A549 (cell line): ENCODE data around the gene SETD7. TPM values are rescaled to one million over a fixed set of nuclear protein-coding genes. Genes with fewer than 3 reads are reported as not detected.

ENCODE experiments used
- ATAC-seq, 2 experiments: fragments of 200-7000 bp in 1 of 2; fragments of >200 bp in 1 of 2; cut with Nextera tagmentation in 1 of 2; cut with Tn5 transposase in 1 of 2; 3 replicates each; pipeline versions ENCODE4 v1.8.0 to v1.9.1; 2018 to 2020; ENCODE audit warnings: mild to moderate bottlenecking in 1 of 2, moderate library complexity in 1 of 2
- CTCF ChIA-PET: fragments of 300-600 bp; sonication (Branson Sonifier 250); formaldehyde crosslinking; extraction: SDS; loops from one replicate; lab custom pipeline; 2021; ENCODE audit warnings: antibody characterized with exemption, inconsistent platforms; lab: Yijun Ruan, JAX
- POLR2A ChIA-PET: fragments of 350-600 bp; formaldehyde crosslinking; extraction: SDS; loops from one replicate; lab custom pipeline; 2021; ENCODE audit warnings: antibody characterized with exemption, inconsistent platforms; lab: Yijun Ruan, JAX
- DNase-seq, 2 experiments: peaks; one replicate each; pipeline versions ENCODE4 v3.0.0 to v3.0.0-alpha.2; 2011 to 2016; ENCODE audit warnings: low read depth in 1 of 2, low spot score in 1 of 2
- FAIRE-seq: peaks from 2 replicates; lab custom pipeline; 2011; peaks lifted over from hg19 to GRCh38; lab: Jason Lieb, UNC
- H3K27ac ChIP-seq, 2 experiments: fragments of >200 bp; sonication (Bioruptor Twin); formaldehyde crosslinking; 3 replicates each; pipeline ENCODE4 v1.5.1; 2016 to 2017
- H3K4me1 ChIP-seq: fragments of >200 bp; sonication (Bioruptor Twin); formaldehyde crosslinking; 3 replicates; pipeline ENCODE4 v1.6.1; 2016
- H3K4me2 ChIP-seq: fragments of >200 bp; sonication (Bioruptor Twin); formaldehyde crosslinking; 3 replicates; pipeline ENCODE4 v1.6.1; 2016
- H3K4me3 ChIP-seq: fragments of >200 bp; sonication (Bioruptor Twin); formaldehyde crosslinking; 3 replicates; pipeline ENCODE4 v1.5.1; 2016
- H3K9me3 ChIP-seq: fragments of >200 bp; sonication (Bioruptor Twin); formaldehyde crosslinking; 3 replicates; pipeline ENCODE4 v1.6.1; 2016
- BHLHE40 ChIP-seq: IDR thresholded peaks from 2 replicates; pipeline ENCODE4 v1.6.1; 2012; ENCODE audit warnings: low read depth, low read length, inconsistent platforms
- CHD2 ChIP-seq: fragments of 150-350 bp; IDR thresholded peaks from 2 replicates; pipeline ENCODE4 v1.6.1; 2014; ENCODE audit warnings: low read length; ENCODE audit not compliant: partially characterized antibody
- EHF ChIP-seq: fragments of 250-450 bp; sonication (Bioruptor Pico); IDR thresholded peaks from 2 replicates; pipeline ENCODE4 v1.5.0; 2020; ENCODE audit warnings: mild to moderate bottlenecking
- EHMT2 ChIP-seq: fragments of 200-600 bp; sonication (generic); IDR thresholded peaks from 2 replicates; pipeline ENCODE4 v1.6.1; 2016; ENCODE audit warnings: antibody characterized with exemption, low read depth, mild to moderate bottlenecking, moderate library complexity
- ESRRA ChIP-seq: fragments of 150-350 bp; IDR thresholded peaks from 2 replicates; pipeline ENCODE4 v1.6.1; 2014; ENCODE audit warnings: mild to moderate bottlenecking, low read length, borderline replicate concordance
- FOXS1 ChIP-seq: fragments of 250-450 bp; sonication (Bioruptor Pico); IDR thresholded peaks from 2 replicates; pipeline ENCODE4 v1.5.0; 2020; ENCODE audit warnings: mild to moderate bottlenecking, moderate library complexity
- HOXA7 ChIP-seq: fragments of 250-450 bp; sonication (Bioruptor Pico); IDR thresholded peaks from 2 replicates; pipeline ENCODE4 v1.5.0; 2020; ENCODE audit warnings: mild to moderate bottlenecking, moderate library complexity
- HOXB13 ChIP-seq: fragments of 250-450 bp; sonication (Bioruptor Pico); IDR thresholded peaks from 2 replicates; pipeline ENCODE4 v1.5.0; 2020; ENCODE audit warnings: low read depth, mild to moderate bottlenecking, moderate library complexity
- MAFK ChIP-seq: fragments of 450-650 bp; IDR thresholded peaks from 2 replicates; pipeline ENCODE4 v1.6.1; 2014; ENCODE audit not compliant: partially characterized antibody
- MAZ ChIP-seq: fragments of 150-350 bp; IDR thresholded peaks from 2 replicates; pipeline ENCODE4 v1.6.1; 2014; ENCODE audit warnings: antibody characterized with exemption, low read depth, low read length, borderline replicate concordance
- RAD21 ChIP-seq, 2 experiments: fragments of >200 bp in 1 of 2; sonication (Bioruptor Twin) in 1 of 2; formaldehyde crosslinking in 1 of 2; IDR thresholded peaks in 1 of 2; conservative IDR thresholded peaks in 1 of 2; 2 replicates in 1 of 2; 3 replicates in 1 of 2; pipeline ENCODE4 v1.6.1; 2012 to 2018; ENCODE audit warnings: inconsistent platforms in 1 of 2
- RARB ChIP-seq: fragments of 250-450 bp; sonication (Bioruptor Pico); IDR thresholded peaks from 2 replicates; pipeline ENCODE4 v1.8.0; 2021; ENCODE audit warnings: mild to moderate bottlenecking, moderate library complexity
- RCOR1 ChIP-seq: fragments of 150-350 bp; IDR thresholded peaks from 2 replicates; pipeline ENCODE4 v1.6.1; 2014; ENCODE audit warnings: antibody characterized with exemption, low read length, low read depth
- TFCP2L1 ChIP-seq: fragments of 250-450 bp; sonication (Bioruptor Pico); IDR thresholded peaks from 2 replicates; pipeline ENCODE4 v1.5.0; 2021; ENCODE audit warnings: mild to moderate bottlenecking
- ZC3H11A ChIP-seq: fragments of 450-650 bp; IDR thresholded peaks from 2 replicates; pipeline ENCODE4 v1.6.1; 2014; ENCODE audit warnings: antibody characterized with exemption, mild to moderate bottlenecking
- ZSCAN20 ChIP-seq: fragments of 250-450 bp; sonication (Bioruptor Pico); IDR thresholded peaks from 2 replicates; pipeline ENCODE4 v1.8.0; 2022; ENCODE audit warnings: mild to moderate bottlenecking, moderate library complexity
- WGBS: methylation state at CpG from one replicate; pipeline ENCODE4 v1.1.6; 2017; ENCODE audit errors: missing lambda C conversion rate; 5-methylcytosine and 5-hydroxymethylcytosine counted together
- polyA plus RNA-seq, 4 experiments: library from polyadenylated mRNA; depleted of rRNA in 3 of 4; stranded (reverse); fragments of >200 nt; fragmentation: RNase III in 1 of 4; extraction: RNeasy Plus Mini Kit Qiagen cat#74134 plus additional on column Dnase treatment in 1 of 4; gene quantifications; 2 replicates in 3 of 4; 3 replicates in 1 of 4; pipeline ENCODE4 v1.2.3, GENCODE V29; 2011 to 2017
- TF ChIP-seq, protein P1 (sequence below): fragments of 450-650 bp; IDR thresholded peaks from 2 replicates; pipeline ENCODE4 v1.6.1; 2014; ENCODE audit warnings: antibody characterized with exemption
- TF ChIP-seq, protein P2 (sequence below): fragments of 250-450 bp; sonication (Bioruptor Pico); IDR thresholded peaks from 2 replicates; pipeline ENCODE4 v1.5.0; 2021; ENCODE audit warnings: mild to moderate bottlenecking, moderate library complexity, borderline replicate concordance
- TF ChIP-seq, protein P3 (sequence below): fragments of 200-600 bp; sonication (generic); IDR thresholded peaks from 2 replicates; pipeline ENCODE4 v1.6.1; 2016; ENCODE audit warnings: antibody characterized with exemption, mild to moderate bottlenecking, moderate library complexity
- TF ChIP-seq, protein P4 (sequence below): fragments of >200 bp; sonication (Bioruptor Twin); formaldehyde crosslinking; IDR thresholded peaks from 2 replicates; pipeline ENCODE4 v1.6.1; 2016
- TF ChIP-seq, protein P5 (sequence below): IDR thresholded peaks from 2 replicates; pipeline ENCODE4 v1.6.1; 2012

Gene SETD7
- polyA plus RNA-seq, 2 of the 4 experiments (the other 2 are of a cell fraction): 30.6 to 39.1 TPM

DNA sequence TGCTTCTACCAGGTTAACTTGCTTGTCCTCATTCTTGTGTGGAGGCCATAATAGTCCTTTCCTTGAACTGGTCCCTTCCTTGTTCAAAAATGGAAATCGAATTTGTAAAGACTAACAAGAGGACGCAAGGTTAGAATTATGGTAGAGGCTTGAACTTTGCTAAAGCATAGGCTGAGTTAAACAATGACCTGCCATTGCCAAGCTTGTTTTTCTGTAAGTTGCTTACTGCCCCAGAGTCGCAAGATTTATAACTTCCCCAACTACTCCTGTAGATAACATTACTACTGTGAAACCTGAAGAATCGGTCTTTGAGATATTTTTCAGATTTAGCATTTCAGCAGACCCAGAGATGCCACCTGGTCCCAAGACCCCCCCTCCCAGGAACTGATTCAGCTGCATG, 56.8 kb downstream of the SETD7 start:
- 90% methylated on average over 4 of the region's 4 CpGs for WGBS
- H3K4me3 ChIP-seq: no peak overlapping the region
- no peak for ATAC-seq
- POLR2A ChIA-PET: no interaction called here
- no peak for DNase-seq
- no peak overlapping the region for H3K27ac ChIP-seq
- H3K9me3 ChIP-seq: no peaks in the 10 kb centered on the region
- no peaks in the 10 kb centered on the region for H3K4me1 ChIP-seq
- FAIRE-seq: no peak
- CTCF ChIA-PET: interaction anchor here (1.9 to 3.3 kb wide), 2 partner anchors 134 to 158 kb away, joined by 6 to 18 read pairs; no protein-coding TSS in a partner anchor
- no peak overlapping the region for H3K4me2 ChIP-seq
- TF ChIP-seq EHF: no peak
- TF ChIP-seq, protein P1, sequence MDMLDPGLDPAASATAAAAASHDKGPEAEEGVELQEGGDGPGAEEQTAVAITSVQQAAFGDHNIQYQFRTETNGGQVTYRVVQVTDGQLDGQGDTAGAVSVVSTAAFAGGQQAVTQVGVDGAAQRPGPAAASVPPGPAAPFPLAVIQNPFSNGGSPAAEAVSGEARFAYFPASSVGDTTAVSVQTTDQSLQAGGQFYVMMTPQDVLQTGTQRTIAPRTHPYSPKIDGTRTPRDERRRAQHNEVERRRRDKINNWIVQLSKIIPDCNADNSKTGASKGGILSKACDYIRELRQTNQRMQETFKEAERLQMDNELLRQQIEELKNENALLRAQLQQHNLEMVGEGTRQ: no peak
- TF ChIP-seq, all 56 proteins: peak for 0

DNA sequence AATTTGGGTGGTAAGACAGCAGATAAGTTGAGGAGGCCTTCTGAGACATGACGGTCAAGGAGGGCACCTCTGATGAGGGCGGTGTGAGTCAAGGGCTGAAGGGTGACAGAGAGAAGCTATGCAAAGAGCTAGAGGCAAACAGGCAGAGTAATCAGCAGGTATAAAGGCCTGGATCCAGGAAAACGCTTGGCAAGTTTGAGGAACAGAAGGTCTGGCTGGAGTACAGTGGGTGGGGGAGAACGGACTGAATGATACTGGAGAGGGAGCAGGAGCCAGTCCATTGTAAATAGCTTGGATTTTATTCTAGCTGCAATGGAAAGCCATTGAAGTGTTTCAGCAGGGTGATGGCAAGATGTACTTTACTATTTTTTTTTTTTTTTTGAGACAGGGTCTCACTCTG, 62.8 kb downstream of the SETD7 start:
- Histone ChIP-seq H3K27ac (no peak overlapping the region), H3K4me2 (no peak overlapping the region), H3K4me1 (no peaks in the 10 kb centered on the region), H3K4me3 (no peak overlapping the region), H3K9me3 (peaks cover 3% of the 10 kb centered on the region; the same call in 1 of the 3 replicates)
- DNase-seq (no peak), ATAC-seq (no peak), FAIRE-seq (no peak)
- ChIA-PET POLR2A (no interaction called here), CTCF (interaction anchor here (0.6 kb wide), 2 partner anchors 454 to 1204 kb away, joined by 4 read pairs; no protein-coding TSS in a partner anchor)
- TF ChIP-seq FOXS1 (CRISPR knock-in tag): no peak
- WGBS: 86% methylated on average over 4 of the region's 4 CpGs

DNA sequence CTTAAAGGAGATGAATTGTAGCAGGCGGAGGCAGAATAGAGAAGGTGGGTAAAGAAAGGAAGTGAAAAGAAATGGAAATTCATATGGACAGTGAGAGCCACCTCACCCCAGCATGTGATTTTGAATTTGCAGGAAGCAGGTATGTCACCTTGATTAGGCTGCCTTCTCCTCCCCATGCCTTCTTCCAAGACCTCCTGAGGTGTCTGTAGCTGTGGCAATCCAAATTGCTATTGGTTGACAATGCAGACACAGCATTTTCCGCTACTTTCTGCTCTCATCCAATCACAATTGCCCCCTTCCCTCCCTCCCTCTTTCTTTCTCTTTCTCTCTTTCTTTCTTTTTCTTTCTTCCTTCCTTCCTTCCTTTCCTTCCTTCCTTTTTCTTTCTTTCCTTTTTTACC, 63.6 kb downstream of the SETD7 start:
- Histone ChIP-seq H3K4me3 (no peak overlapping the region), H3K4me1 (no peaks in the 10 kb centered on the region), H3K4me2 (no peak overlapping the region)
- ChIA-PET CTCF (no interaction called here), POLR2A (no interaction called here)
- FAIRE-seq (no peak), DNase-seq (no peak)
- 92% methylated on average over 2 of the region's 2 CpGs for WGBS
- TF ChIP-seq HOXB13 (CRISPR knock-in tag) (no peak), MAFK (peak; percentile 1)
- TF ChIP-seq, all 56 proteins: peak for 1
- ATAC-seq: no peak
- Histone ChIP-seq H3K9me3 (peaks cover 3% of the 10 kb centered on the region; the same call in 1 of the 3 replicates), H3K27ac (no peak overlapping the region)

DNA sequence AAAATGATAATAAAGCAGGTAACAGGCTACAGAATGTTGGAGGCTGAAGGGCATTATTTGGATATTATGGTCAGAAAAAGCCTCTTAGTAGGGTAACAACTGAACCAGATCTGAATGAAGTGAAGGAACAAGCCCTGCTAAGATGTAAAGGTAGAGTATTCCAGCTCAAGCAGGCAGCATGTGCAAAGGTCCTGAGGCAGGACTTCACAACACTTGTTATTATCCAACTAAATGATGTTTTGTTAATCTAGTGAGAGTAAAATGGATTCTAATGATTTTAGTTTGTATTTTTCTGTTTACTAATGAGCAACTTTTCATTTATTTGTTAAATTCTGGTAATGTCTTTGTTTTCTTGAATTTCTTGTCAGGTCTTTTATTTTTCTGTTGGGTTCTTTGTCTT, 66.4 kb downstream of the SETD7 start:
- H3K27ac ChIP-seq: no peak overlapping the region
- H3K4me1 ChIP-seq: no peaks in the 10 kb centered on the region
- ChIA-PET CTCF (interaction anchor here (1.6 kb wide), 1 partner anchor 41 kb away, joined by 4 read pairs; no protein-coding TSS in a partner anchor), POLR2A (no interaction called here)
- no peak for DNase-seq
- H3K4me2 ChIP-seq: no peak overlapping the region
- ATAC-seq: no peak
- peaks cover 3% of the 10 kb centered on the region; the same call in 1 of the 3 replicates for H3K9me3 ChIP-seq
- no peak for FAIRE-seq
- H3K4me3 ChIP-seq: no peak overlapping the region
- TF ChIP-seq, protein P1: no peak
- TF ChIP-seq ZSCAN20 (CRISPR knock-in tag) (no peak), ZC3H11A (no peak), HOXA7 (CRISPR knock-in tag) (no peak), ESRRA (no peak), BHLHE40 (no peak), MAZ (no peak), TFCP2L1 (CRISPR knock-in tag) (no peak), RAD21 (conservative IDR thresholded peaks at IDR 0.05 in 1 of 2, IDR thresholded peaks at IDR 0.05 in 1 of 2) (no peak), CHD2 (no peak), RCOR1 (no peak), MAFK (no peak), EHMT2 (no peak), RARB (CRISPR knock-in tag) (no peak)
- TF ChIP-seq, protein P2, sequence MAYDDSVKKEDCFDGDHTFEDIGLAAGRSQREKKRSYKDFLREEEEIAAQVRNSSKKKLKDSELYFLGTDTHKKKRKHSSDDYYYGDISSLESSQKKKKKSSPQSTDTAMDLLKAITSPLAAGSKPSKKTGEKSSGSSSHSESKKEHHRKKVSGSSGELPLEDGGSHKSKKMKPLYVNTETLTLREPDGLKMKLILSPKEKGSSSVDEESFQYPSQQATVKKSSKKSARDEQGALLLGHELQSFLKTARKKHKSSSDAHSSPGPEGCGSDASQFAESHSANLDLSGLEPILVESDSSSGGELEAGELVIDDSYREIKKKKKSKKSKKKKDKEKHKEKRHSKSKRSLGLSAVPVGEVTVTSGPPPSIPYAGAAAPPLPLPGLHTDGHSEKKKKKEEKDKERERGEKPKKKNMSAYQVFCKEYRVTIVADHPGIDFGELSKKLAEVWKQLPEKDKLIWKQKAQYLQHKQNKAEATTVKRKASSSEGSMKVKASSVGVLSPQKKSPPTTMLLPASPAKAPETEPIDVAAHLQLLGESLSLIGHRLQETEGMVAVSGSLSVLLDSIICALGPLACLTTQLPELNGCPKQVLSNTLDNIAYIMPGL (CRISPR knock-in tag): no peak
- TF ChIP-seq, protein P3, sequence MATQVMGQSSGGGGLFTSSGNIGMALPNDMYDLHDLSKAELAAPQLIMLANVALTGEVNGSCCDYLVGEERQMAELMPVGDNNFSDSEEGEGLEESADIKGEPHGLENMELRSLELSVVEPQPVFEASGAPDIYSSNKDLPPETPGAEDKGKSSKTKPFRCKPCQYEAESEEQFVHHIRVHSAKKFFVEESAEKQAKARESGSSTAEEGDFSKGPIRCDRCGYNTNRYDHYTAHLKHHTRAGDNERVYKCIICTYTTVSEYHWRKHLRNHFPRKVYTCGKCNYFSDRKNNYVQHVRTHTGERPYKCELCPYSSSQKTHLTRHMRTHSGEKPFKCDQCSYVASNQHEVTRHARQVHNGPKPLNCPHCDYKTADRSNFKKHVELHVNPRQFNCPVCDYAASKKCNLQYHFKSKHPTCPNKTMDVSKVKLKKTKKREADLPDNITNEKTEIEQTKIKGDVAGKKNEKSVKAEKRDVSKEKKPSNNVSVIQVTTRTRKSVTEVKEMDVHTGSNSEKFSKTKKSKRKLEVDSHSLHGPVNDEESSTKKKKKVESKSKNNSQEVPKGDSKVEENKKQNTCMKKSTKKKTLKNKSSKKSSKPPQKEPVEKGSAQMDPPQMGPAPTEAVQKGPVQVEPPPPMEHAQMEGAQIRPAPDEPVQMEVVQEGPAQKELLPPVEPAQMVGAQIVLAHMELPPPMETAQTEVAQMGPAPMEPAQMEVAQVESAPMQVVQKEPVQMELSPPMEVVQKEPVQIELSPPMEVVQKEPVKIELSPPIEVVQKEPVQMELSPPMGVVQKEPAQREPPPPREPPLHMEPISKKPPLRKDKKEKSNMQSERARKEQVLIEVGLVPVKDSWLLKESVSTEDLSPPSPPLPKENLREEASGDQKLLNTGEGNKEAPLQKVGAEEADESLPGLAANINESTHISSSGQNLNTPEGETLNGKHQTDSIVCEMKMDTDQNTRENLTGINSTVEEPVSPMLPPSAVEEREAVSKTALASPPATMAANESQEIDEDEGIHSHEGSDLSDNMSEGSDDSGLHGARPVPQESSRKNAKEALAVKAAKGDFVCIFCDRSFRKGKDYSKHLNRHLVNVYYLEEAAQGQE: no peak
- TF ChIP-seq, protein P4, sequence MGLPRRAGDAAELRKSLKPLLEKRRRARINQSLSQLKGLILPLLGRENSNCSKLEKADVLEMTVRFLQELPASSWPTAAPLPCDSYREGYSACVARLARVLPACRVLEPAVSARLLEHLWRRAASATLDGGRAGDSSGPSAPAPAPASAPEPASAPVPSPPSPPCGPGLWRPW: no peak
- TF ChIP-seq, protein P5, sequence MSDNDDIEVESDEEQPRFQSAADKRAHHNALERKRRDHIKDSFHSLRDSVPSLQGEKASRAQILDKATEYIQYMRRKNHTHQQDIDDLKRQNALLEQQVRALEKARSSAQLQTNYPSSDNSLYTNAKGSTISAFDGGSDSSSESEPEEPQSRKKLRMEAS: no peak
